ENCODE results near the gene ZFAND3.
A peak's percentile ranks its signal among the peaks of the same experiment; 100 is the strongest.

Gene ZFAND3

DNA sequence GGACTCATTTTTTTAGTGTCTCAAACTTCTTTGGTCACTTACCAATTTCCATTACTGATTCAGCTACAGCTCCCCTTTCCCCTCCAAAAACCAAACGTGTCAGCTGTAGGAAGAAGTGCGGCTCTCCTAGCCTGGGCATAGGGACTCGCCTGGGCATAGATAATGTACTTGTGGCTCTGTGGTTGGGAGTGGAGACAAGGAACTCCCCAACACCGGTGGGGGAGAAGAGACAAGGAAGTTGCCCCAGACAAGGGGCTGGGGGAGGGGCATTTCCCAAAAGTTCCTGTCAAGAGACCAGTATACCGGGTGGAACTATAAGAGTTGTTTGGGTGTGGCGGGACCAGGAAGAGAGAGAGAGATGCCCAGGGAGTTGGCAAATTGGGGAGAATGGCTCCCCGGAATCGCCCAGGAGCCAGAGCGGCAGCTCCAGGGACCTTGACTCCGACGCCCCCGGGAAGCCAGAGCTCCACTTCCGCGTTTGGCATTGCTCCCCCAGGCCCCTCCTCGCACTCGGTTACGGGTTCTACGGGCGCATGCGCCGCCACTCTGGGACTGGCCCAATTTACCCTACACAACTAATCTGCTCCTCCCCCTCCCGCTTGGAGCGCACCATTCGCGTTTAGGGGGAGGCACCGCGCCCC, 871 bp upstream of the ZFAND3 start:
- TF ChIP-seq, protein P1, sequence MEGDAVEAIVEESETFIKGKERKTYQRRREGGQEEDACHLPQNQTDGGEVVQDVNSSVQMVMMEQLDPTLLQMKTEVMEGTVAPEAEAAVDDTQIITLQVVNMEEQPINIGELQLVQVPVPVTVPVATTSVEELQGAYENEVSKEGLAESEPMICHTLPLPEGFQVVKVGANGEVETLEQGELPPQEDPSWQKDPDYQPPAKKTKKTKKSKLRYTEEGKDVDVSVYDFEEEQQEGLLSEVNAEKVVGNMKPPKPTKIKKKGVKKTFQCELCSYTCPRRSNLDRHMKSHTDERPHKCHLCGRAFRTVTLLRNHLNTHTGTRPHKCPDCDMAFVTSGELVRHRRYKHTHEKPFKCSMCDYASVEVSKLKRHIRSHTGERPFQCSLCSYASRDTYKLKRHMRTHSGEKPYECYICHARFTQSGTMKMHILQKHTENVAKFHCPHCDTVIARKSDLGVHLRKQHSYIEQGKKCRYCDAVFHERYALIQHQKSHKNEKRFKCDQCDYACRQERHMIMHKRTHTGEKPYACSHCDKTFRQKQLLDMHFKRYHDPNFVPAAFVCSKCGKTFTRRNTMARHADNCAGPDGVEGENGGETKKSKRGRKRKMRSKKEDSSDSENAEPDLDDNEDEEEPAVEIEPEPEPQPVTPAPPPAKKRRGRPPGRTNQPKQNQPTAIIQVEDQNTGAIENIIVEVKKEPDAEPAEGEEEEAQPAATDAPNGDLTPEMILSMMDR (conservative IDR thresholded peaks at IDR 0.05; ENCODE audit: control insufficient read depth, insufficient read depth, low read depth, low read length), result no peak
- DNase-seq (ENCODE audit: low read depth), result peak; percentile 94
- H3K4me3 ChIP-seq (ENCODE audit: control insufficient read depth, low read depth, low read length), result peak overlapping the region; percentile 84

DNA sequence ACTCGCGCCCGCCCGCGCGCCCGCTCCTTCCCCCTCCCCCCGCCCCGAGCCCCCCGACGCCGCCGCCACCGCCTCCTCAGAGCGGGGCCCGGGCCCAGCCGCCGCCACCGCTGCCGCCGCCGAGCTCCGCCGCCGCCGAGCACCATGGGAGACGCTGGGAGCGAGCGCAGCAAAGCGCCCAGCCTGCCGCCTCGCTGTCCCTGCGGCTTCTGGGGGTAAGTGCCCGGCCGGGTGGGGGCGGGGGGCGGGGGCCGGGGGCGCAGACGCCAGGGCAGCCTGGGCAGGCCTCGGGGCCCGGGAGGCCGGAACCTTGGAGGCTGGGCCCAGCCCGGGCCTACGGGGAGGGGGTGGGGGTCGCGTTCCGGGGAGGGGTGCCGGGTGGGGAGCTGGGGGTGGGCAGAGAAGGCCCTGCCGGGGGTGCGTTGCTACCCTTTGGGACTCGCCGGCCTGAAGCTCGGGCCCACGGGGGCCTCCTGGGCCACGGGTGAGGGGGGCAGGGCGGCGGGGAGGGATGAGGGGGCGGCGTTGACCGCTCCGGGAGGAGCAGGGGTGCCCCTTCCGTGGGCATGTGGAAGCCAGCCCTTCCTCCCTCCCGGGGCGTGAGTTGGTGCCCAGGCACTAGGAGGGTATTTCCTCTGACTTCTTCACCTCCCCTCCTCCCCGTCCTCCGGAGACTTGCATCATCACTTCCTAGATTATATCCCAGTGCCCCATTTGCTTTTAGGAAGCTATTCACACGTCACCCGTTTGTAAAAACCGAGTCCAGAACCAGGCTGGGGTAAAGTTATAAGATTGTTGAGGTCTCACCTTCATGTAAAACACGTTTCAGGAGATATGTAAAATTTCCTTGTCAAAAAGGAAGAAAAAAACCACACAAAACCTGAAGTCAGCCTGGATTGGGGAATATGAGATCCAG, 533 bp downstream of the ZFAND3 start:
- TF ChIP-seq, protein P1 (conservative IDR thresholded peaks at IDR 0.05; ENCODE audit: control insufficient read depth, insufficient read depth, low read depth, low read length), result no peak
- peak overlapping the region; percentile 78 for H3K4me3 ChIP-seq (ENCODE audit: control insufficient read depth, low read depth, low read length)
- DNase-seq (ENCODE audit: low read depth), result peak; percentile 65

DNA sequence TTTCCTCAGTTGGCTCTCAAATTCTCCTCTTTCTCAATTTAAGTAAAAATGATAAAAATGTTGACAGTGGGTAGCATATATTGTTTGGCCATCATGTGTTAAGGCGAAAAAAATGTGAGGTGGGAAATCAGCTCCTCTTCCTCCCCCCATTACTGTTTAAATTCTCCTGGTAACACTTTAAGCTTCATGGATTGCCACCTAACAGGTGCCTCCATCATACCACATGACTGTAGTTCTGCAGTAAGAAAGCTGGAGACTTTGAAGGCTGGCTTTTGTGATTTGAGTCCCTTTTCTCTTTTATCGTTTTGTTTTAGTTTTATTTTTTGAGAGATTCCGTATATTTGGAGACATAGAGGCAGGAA, 1.2 kb downstream of the ZFAND3 start:
- no peak for DNase-seq (ENCODE audit: low read depth)
- H3K4me3 ChIP-seq (ENCODE audit: control insufficient read depth, low read depth, low read length), result peak overlapping the region; percentile 78
- TF ChIP-seq, protein P1 (conservative IDR thresholded peaks at IDR 0.05; ENCODE audit: control insufficient read depth, insufficient read depth, low read depth, low read length), result no peak

DNA sequence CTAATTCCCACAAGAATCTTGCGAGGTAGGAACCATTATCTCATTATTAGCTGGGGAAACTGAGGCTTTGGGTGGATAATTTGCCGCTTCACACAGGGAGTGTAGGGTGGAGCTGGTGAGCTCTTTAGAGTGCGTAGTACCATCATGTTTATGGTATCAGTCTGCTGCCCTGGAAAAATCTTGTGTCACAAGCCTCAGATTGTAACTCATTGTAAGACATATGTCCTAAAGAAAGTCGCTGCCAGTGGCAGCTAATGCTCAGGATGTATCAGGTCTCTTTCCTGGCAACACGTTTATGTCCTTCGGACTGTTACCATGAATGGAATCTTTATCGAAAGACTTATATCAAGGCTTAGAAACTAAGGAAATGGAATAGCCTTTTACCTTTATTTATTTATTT, 1.9 kb downstream of the ZFAND3 start:
- H3K4me3 ChIP-seq (ENCODE audit: control insufficient read depth, low read depth, low read length), result no peak overlapping the region
- TF ChIP-seq, protein P1 (conservative IDR thresholded peaks at IDR 0.05; ENCODE audit: control insufficient read depth, insufficient read depth, low read depth, low read length), result no peak
- DNase-seq (ENCODE audit: low read depth), result no peak

DNA sequence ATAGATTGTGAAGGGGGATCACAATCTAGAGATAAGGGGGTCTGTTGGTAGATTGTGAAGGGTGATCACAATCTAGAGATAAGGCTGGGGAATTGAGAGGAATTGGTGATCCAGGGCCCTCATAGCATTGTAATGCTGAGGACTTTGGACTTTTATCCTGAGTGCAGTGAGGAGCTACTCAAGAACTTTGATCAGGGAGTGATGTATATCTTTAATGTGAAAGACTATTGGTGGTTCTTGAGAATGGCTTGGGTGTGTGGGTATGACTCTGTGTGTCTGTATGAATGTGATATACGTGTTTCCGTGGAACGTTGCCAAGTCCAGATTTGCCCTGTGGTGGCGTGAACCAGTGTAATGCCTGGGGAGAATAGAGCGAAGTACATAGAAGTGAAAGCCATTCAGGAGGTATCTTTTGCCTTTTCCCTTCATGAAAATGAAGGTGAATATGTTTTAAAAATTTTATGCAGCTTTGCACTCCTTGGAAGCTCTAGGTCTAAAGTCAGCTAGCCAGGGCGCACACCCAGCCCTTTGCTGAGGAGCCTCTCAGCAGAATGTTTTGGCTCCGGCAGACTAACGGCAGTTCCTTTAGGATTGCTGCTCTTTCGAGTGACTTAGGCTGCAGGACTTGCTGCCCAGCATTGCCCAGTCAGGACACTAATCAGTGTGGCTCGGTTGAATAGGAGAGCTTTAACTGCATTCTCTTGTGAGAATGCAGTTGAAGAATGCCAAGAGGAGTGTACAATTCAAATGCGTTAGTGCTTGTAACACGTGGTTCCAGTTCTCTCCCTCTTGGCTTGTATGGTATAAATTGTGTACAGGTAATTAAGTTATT, 3.5 kb downstream of the ZFAND3 start:
- TF ChIP-seq, protein P1 (conservative IDR thresholded peaks at IDR 0.05; ENCODE audit: control insufficient read depth, insufficient read depth, low read depth, low read length), result no peak
- no peak overlapping the region for H3K4me3 ChIP-seq (ENCODE audit: control insufficient read depth, low read depth, low read length)
- DNase-seq (ENCODE audit: low read depth), result peak; percentile 49

DNA sequence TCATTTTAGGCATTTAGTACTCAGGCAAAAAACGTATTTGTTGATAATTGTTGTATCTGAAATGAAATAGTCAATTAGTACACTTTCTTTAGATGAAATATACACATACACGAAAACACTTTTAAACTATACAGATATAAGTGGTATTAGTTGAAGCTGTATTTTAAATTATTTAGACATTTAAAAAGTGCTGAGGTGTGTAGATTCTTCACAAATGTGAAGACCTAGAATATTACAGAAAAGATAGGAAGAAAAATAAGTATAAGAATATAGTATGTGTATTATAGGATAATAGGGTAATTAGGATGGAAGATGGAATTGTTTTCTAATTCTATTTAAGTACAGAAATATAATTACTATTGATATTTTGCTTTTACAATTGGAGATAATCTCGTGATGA, 4.6 kb downstream of the ZFAND3 start:
- no peak overlapping the region for H3K4me3 ChIP-seq (ENCODE audit: control insufficient read depth, low read depth, low read length)
- TF ChIP-seq, protein P1 (conservative IDR thresholded peaks at IDR 0.05; ENCODE audit: control insufficient read depth, insufficient read depth, low read depth, low read length), result no peak
- DNase-seq (ENCODE audit: low read depth), result no peak
